HG03432 (cell line): ENCODE data around the gene TMEM213.
"Not testable (repeated sequence)": the region's sequence is repeated elsewhere in the genome, so short reads cannot be mapped to it uniquely, and the experiment has no call there.

Source experiments
- ATAC-seq: cut with Tn5 transposase; IDR thresholded peaks from one replicate; pipeline ENCODE4 v1.9.1; 2021; ENCODE audit warnings: mild to moderate bottlenecking, moderate library complexity; ENCODE audit not compliant: unreplicated experiment

TMEM213 gene

DNA sequence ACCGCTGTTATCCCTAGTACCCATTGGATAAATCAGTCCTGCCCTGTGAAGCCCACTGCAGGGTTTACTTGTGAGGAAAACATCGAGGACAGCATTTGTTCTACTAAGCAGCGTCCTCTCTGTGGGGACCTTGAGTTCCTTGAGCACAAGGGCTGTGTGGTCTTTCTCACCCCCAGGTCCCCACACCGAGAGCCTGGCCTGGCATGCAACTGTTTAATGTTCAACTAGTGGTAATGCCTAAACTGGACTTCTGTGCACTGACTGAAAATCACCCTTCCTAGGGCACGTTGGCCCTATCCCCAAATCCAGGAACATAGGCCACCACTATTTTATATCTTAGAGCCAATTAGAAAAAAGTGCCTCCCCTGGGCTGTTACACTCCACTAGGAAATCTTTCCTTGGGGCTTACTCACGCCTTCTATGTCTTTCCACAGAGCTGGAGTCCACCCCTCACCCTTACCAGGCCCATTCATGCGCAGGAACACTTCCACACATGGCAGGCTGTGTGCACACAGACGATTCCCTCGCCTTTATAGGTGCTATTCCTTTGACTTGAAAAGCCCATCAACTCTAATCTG, 1.7 kb upstream of the TMEM213 start:
- ATAC-seq, result no peak

DNA sequence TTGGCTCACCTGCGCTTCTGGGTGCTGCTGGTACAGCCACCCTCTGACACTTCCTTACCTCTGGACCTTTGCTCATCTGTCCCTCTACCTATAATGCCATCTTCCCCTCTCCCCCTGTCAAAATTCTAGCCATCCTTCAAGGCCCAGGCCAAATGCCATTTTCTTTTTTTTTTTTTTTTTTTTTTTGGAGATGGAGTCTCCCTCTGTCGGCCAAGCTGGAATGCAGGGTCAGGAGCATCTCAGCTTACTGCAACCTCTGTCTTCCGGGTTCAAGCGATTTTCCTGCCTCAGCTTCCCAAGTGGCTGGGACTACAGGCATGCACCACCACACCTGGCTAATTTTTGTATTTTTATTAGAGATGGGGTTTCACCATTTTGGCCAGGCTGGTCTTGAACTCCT, 748 bp upstream of the TMEM213 start:
- ATAC-seq, result not testable (repeated sequence)

DNA sequence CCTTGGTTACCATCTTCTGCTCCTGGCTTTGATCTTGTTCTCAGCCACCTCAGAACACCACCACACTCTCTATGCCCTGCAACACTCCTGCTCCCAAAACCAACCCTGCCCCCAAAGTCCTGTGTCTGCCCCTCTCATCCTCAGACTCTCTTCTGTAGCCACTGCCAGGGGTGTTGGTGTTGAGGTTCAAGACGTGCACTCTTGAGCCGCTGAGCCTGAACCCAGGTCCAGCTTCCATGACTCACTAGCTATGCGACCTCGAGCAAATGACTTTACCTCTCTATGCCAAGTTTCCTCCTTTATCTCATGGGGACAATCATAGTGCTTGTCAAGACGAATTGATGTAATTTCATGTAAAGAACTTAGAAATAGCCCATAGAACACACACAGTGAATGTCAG, 1.0 kb downstream of the TMEM213 start:
- ATAC-seq, result no peak

DNA sequence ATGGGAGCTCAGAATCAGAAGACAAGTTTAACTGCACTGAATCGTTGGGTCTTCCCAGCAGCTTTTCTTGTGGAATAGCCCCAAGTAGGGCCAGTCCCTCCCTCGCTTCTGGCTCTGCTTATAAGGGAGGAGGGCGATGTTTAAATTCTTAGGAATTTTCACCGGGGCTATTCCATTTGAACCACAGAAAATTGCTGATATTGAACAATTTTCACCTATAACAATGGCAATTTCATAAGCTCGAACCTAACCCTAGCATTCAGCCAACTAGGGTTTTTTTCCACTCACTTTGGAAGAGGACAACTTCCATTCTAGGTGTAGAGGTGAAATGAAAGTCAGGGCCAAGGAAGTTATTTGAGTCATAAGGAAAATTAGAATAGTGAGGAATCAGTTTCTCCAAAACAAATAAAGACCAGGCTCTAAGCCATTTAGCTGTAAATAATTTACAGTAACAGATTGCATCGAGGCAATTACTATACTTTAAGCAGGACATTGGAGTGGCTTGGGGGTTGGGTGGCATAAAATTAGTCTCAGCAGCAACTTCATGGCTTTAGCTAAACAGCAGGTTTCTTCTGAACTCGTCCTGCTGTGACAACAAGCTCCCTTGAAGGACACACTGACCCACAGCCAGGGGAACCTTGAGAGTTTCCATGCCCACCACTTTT, 1.7 kb downstream of the TMEM213 start:
- ATAC-seq, result no peak

DNA sequence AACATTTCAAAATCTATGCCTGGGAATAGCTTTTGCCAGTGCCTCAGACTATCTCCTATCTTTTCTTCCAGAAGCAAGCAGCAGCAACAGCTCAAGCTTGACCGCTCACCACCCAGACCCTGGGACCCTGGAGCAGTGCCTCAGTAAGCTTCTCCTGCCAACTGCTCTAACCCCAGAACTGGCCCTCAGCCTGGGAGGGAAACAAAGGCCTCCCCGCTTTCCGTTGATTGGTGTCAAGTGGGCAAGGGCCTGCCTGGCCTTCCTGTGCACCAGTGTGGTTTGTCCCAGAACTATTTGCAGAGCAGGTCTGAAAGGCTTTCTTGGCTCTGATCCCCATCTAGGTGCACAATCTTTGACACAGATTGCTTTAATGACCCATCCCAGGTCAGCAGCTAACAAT, 3.5 kb downstream of the TMEM213 start:
- no peak for ATAC-seq

DNA sequence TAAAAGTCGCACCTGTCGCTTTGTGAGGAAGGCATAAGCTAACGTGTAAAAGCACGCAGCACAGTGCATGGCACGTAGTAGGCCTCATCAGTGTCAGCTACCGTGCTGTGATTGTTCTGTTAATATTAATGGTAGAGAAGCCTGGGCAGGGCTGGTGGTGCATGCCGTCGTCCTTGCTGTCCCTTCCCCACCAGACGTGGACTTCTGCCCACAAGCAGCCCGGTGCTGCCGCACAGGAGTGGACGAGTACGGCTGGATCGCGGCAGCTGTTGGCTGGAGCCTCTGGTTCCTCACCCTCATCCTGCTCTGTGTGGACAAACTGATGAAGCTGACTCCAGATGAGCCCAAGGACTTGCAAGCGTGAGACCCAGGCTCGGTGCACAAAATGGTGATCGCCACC, 4.9 kb downstream of the TMEM213 start:
- ATAC-seq, result no peak

DNA sequence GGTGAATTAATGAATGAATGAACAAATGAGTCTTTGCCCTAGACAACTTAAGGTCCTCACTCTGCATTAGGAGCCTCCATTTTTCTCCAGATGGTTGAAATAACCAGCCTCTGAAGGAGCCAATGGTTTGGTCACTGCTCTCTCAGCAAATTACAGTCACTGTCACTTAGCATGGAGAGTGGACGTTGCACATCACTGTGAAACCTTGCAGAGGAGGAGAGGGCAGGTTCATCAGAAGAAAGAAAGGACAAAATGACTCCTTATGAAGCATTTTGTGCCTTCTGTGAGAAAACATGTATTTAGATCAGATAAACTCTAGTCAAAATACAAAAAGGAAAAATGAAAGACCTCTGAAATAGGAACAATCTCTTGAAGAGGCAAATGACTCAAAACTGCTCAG, 6.8 kb downstream of the TMEM213 start:
- ATAC-seq, result no peak

DNA sequence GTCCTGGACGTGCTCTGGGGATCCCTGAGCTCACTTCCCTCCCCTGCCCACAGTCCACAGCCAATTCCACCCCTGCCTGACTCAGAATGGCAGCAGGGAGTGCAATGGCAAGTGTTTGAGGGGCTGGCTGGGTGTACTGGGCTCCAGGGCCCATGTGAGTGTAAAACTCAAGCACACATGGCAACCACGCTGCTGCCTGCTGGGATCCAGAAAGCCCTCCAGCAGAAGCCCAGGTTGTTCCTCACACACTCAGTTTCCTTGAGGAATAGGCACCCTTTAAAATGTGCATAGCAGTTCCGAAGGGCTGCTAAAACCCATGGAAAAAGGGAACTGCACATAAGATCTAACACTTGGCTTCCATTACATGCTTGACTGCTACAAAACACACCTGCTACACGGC, 11.6 kb downstream of the TMEM213 start:
- no peak for ATAC-seq

DNA sequence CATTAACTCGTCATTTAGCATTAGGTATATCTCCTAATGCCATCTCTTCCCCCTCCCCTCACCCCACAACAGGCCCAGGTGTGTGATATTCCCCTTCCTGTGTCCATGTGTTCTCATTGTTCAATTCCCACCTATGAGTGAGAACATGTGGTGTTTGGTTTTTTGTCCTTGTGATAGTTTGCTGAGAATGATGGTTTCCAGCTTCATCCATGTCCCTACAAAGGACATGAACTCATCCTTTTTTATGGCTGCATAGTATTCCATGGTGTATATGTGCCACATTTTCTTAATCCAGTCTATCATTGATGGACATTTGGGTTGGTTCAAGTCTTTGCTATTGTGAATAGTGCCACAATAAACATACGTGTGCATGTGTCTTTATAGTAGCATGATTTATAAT, 13.5 kb downstream of the TMEM213 start:
- not testable (repeated sequence) for ATAC-seq

DNA sequence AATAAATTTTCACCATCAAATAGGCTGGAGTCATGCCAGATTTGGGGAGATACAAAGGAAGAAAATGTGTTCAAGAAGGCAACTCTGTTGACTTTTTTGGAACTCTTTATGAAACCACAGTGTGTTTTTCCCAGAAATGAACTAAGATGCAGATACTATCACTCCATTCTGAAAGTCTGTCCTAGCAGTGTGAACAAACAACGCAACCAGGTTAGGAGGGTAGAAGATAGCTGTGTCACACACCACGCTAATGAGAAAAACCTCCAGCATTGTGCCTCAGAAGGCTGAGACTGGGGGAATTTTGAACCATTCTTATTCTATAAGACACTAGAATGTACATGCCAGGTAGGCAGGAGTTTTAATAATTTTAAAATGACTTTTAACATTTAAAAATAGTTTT, 16.2 kb downstream of the TMEM213 start:
- no peak for ATAC-seq

DNA sequence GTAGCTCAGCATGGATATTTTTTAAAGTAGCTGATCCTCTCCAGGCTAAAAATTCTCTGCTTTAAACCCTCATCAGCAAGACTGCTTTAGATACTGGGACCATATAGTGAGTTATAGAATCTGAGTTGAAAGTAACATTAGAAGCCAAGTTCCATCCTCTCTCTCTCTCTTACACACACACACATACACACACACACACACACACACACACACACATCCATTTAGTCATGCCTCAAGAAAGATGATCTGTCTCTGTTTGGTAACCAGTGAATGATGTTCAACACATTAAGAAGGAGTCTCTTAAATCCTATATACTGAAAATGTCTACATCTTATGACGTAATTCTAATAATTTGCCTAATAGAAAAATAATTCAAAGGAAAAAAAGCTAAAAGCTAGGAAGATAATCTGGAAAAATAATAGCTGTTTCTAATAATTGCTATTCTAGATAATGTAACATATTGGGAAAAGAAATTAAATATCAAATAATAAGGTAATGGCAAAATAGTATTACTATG, 17.1 kb downstream of the TMEM213 start:
- ATAC-seq, result no peak

DNA sequence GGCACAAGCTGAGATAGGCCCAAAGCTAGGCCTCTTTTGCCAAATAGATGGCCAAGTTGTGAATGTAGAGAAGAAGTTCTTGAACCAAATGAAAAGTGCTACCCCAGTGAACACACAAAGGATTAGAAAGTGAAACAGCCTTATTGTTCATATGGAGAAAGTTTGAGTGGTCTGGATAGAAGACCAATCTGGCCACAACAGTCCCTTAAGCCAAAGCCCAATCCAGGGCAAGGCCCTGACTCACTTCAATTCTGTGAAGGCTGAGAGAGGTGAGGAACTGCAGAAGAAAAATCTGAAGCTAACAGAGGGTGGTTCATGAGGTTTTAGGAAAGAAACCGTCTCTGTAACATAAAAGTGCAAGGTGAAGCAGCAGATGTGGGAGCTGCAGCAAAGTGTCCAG, 18.9 kb downstream of the TMEM213 start:
- ATAC-seq, result no peak

DNA sequence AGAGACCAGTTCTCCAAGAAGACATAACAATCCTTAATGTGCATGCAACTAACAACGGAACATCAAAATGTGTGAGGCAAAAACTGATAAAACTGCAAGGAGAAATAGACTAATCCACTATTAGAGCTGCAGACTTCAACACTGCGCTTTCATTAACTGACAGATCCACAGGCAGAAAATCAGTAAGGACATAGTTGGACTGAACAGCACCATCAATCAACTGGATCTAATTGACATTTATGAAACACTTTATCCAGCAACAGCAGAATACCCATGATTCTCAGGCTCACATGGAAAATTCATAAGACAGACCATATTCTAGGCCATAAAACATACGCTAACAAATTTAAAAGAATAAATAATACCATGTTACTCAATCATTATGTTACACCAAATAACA, 21.8 kb downstream of the TMEM213 start:
- ATAC-seq, result no peak

DNA sequence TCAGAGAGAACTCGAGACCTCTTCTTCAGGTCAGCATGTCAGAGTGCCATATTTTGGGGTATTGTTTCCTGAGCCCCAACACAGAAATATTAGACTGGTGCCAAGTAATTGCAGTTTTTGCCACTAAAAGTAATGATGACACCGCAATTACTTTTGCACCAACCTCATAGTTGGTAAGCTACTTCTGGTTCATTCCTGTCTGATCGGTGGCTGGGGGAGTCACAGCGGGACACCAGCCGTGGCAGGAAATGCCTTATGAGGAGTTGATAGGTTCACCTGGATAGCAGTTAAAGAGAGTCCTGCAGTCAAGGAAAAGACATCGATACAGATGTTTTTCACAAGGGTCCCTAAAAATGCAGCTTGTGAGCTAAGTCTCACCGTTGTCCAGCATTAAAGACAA, 24.1 kb downstream of the TMEM213 start:
- no peak for ATAC-seq

DNA sequence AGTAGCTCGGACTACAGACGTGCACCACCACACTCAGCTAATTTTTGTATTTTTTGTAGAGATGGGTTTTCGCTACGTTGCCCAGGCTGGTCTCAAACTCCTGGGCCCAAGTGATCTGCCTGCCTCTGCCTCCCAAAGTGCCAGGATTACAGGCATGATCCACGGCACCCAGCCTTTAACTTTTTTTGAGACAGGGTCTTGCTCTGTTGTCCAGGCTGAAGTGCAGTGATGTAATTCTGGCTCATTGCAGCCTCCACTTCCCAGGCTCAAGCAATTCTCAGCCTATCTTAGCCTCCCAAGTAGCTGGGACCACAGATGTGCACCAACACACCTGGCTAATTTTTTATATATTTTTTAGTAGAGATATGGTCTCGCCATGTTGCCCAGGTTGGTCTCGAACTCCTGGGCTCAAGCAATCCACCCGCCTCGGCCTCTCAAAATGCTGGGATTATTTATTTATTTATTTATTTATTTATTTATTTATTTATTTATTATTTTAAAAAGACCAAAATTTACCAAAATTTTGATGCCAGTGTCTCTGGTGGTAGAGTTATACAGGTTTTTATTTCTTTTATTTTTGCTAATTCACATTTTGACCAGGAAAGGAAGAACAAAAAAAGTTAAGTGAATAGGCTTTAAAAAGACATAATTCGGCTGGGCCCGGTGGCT, 25.2 kb downstream of the TMEM213 start:
- ATAC-seq, result no peak

DNA sequence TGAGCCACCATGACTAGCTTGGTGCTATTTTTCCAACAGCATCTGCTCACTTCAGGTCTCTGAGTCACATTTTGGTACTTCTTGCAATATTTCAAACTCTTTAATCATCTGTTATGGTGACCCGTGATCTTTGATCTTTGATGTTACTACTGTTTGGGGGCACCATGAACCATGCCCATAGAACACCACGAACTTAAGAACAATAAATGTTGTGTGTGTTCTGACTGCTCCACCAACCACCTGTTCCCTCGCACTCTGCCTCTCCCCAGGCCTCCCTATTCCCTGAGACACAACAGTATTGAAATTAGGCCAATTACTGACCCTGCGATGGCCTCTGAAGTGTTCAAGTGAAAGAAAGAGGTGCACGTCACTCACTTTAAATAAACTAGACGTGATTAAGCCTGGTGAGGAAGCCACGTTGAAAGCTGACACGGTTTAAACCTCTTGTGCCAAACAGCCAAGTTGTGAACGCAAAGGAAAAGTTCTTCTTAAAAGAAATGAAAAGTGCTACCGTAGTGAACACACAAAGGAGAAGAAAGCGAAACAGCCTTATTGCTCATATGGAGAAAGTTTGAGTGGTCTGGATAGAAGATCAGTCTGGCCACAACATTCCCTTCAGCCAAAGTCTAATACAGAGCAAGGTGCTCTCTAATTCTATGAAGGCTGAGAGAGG, 27.4 kb downstream of the TMEM213 start:
- no peak for ATAC-seq

DNA sequence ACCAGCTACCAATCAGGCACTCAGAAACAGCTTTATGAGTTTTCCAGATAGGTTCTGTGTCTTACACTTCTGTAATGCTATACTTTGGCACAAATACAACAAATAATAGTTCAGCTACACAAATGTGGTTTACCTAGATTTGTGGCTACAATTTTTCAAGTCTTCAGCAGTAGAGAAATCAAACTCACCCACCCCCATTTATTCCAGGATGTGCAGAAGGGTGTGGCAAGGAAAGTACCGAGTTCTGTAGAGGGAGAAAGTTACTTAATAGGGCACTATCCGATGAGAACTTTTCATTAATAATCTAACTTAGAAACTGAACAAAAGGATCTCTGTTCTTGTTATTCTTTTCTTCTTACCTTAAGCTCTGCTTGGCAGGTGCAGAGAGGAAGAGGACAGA, 30.5 kb downstream of the TMEM213 start:
- no peak for ATAC-seq

DNA sequence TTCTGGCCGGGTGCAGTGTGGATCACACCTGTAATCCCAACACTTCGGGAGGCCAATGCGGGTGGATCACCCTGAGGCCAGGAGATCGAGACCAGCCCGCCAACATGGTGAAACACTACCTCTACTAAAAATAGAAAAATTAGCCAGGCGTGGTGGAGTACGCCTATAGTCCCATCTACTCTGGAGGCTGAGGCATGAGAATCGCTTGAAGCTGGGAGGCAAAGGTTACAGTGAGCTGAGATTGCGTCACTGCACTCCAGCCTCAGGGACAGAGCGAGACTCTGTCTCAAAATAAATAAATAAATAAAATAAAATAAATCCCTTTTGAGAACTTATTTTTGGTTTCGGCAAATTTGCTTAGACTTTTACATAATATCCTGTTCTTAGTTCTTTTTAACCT, 31.5 kb downstream of the TMEM213 start:
- no peak for ATAC-seq

DNA sequence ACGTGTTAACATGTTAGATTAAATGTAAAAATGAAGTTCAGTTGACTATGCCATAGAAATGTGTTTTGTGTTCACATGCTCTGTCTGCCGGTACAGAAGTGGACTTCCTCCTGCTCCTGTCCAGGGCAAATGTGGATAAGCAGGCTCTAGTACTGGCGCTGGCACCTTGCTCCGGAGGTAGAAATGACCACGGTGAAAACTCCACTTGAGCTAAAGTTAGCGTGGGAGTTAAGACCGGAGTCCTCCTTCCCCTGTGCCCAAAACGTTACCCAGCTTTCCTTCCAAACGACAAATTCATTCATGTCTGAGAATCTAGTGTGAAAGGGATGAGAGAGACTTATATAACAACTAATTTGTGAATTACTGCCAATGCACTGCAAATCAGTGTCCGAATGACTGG, 35.2 kb downstream of the TMEM213 start:
- ATAC-seq, result no peak

DNA sequence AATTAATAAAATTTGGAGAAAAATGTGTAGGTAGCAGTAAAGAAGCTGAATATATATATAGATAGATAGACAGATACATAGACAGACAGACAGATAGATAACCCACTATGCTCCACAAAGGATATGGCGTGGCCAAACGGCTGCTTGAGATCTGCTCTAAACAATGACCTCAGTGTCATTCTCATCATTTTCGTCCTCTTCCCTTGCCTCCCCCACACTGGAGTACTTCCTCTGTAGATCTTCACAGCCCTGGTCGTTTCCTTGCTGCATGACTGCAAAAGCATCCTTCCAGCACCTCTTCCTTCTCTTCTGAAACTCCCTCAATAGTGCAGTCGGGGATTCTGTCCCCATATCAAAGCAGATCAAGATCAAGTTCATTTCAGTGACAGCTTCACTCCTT, 35.8 kb downstream of the TMEM213 start:
- ATAC-seq, result no peak

DNA sequence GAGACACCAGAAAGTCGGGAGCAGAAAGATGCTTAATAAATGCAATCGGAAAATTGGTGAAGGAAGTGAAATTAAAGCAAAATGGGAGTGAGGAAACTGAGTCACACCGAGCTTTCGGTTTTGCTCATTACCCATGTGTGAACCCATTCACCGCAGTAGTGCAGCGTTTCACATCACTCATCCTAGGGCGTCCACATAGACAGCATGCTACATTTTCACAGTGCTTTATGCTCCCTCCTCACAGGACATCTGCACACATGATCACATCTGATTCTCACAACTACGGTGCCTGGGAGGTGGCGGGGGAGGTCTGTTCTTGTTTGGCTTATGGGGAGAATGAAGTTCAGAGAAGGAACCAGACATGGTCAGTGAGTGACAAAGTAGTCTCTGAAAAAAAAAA, 36.8 kb downstream of the TMEM213 start:
- ATAC-seq, result no peak

DNA sequence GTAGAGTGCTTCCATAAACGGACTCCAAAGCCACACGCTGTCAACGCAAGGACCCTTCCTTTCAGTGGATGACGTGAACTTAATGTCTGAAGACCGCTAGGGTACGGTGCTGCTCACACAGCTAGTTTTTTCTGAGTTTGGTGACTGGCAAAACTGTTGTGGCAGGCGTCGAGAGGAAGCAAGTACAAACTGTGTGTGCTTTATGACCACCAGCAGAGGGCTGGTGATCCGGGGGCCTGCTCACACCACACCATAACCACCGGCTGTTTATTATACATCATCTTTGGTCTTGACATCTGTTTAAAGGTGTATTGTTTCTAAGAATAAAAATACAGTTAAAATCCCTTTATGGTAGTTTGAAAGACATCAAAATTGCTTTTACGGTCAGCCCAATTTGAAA, 37.3 kb downstream of the TMEM213 start:
- ATAC-seq, result no peak
